ENCODE measurements around the gene SNX2. TPM values are rescaled to one million over a fixed set of nuclear protein-coding genes. Genes with fewer than 3 reads are reported as not detected.

The SNX2 gene
- total RNA-seq, 2 donors from 2014 or later = 69.7 to 82.8 TPM

- Histone ChIP-seq H3K4me1 (ENCODE audit: control insufficient read depth in 1 of 2, low read depth in 2 of 2) (no peaks in the 10 kb centered on the region), H3K27ac (no peak overlapping the region), H3K36me3 (no peaks in the 10 kb centered on the region), H3K27me3 (replicated peaks; ENCODE audit: insufficient read depth) (no peaks in the 10 kb centered on the region), H3K4me3 (no peak overlapping the region), H3K9me3 (no peaks in the 10 kb centered on the region)
- ATAC-seq (ENCODE audit: insufficient number of reproducible peaks, low FRiP score, low read depth) = no peak
- TF ChIP-seq CTCF (IDR thresholded peaks at IDR 0.05) = no peak
- DNase-seq (ENCODE audit: low spot score) = no peak
These were observed 36.8 kb upstream of the SNX2 start for GRCh38 chr5:122738088-122738487.

GRCh38 chr5:122741681-122742080 is 33.2 kb upstream of the SNX2 start:
- TF ChIP-seq CTCF (IDR thresholded peaks at IDR 0.05) = no peak
- Histone ChIP-seq H3K36me3 (no peaks in the 10 kb centered on the region), H3K9me3 (no peaks in the 10 kb centered on the region), H3K4me1 (ENCODE audit: control insufficient read depth in 1 of 2, low read depth in 2 of 2) (no peaks in the 10 kb centered on the region), H3K4me3 (no peak overlapping the region), H3K27me3 (replicated peaks; ENCODE audit: insufficient read depth) (no peaks in the 10 kb centered on the region), H3K27ac (no peak overlapping the region)
- ATAC-seq (ENCODE audit: insufficient number of reproducible peaks, low FRiP score, low read depth) (no peak), DNase-seq (ENCODE audit: low spot score) (no peak)

GRCh38 chr5:122743261-122743660 is 31.6 kb upstream of the SNX2 start:
- Histone ChIP-seq H3K4me1 (ENCODE audit: control insufficient read depth in 1 of 2, low read depth in 2 of 2) (no peaks in the 10 kb centered on the region), H3K9me3 (no peaks in the 10 kb centered on the region), H3K36me3 (no peaks in the 10 kb centered on the region), H3K4me3 (no peak overlapping the region), H3K27me3 (replicated peaks; ENCODE audit: insufficient read depth) (no peaks in the 10 kb centered on the region), H3K27ac (no peak overlapping the region)
- ATAC-seq (ENCODE audit: insufficient number of reproducible peaks, low FRiP score, low read depth) (no peak), DNase-seq (ENCODE audit: low spot score) (no peak)
- TF ChIP-seq CTCF (IDR thresholded peaks at IDR 0.05) = no peak

- Histone ChIP-seq H3K36me3 (no peaks in the 10 kb centered on the region), H3K9me3 (no peaks in the 10 kb centered on the region), H3K27me3 (replicated peaks; ENCODE audit: insufficient read depth) (no peaks in the 10 kb centered on the region), H3K4me3 (no peak overlapping the region), H3K4me1 (ENCODE audit: control insufficient read depth in 1 of 2, low read depth in 2 of 2) (peaks cover 0 to 6% of the 10 kb centered on the region in 2 donors), H3K27ac (no peak overlapping the region)
- ATAC-seq (ENCODE audit: insufficient number of reproducible peaks, low FRiP score, low read depth) (no peak), DNase-seq (ENCODE audit: low spot score) (no peak)
- no peak for TF ChIP-seq CTCF (IDR thresholded peaks at IDR 0.05)
These were observed 29.3 kb upstream of the SNX2 start for GRCh38 chr5:122745597-122745996.

- no peak overlapping the region for H3K4me3 ChIP-seq
These were observed 25.0 kb upstream of the SNX2 start for GRCh38 chr5:122749886-122750285.

More at GRCh38 chr5:122749886-122750285, 25.0 kb upstream of the SNX2 start:
- H3K9me3 ChIP-seq = no peaks in the 10 kb centered on the region
- ATAC-seq (ENCODE audit: insufficient number of reproducible peaks, low FRiP score, low read depth) (no peak), DNase-seq (ENCODE audit: low spot score) (no peak)
- no peak for TF ChIP-seq CTCF (IDR thresholded peaks at IDR 0.05)
- no peaks in the 10 kb centered on the region for H3K36me3 ChIP-seq
- H3K27ac ChIP-seq = no peak overlapping the region
- no peaks in the 10 kb centered on the region for H3K27me3 ChIP-seq (replicated peaks; ENCODE audit: insufficient read depth)
- H3K4me1 ChIP-seq (ENCODE audit: control insufficient read depth in 1 of 2, low read depth in 2 of 2) = peaks cover 0 to 11% of the 10 kb centered on the region in 2 donors

All from thoracic aorta (tissue), 2 donors.